HG02938 (cell line): ENCODE results near the gene CD37.
"Not testable (repeated sequence)": the region's sequence is repeated elsewhere in the genome, so short reads cannot be mapped to it uniquely, and the experiment has no call there.

Experiments used
- ATAC-seq: cut with Tn5 transposase; IDR thresholded peaks from one replicate; pipeline ENCODE4 v1.9.1; 2021; ENCODE audit warnings: mild to moderate bottlenecking, moderate library complexity; ENCODE audit not compliant: unreplicated experiment

CD37 gene

GRCh38 chr19:49328741-49329140, 6.5 kb upstream of the CD37 start:
- no peak for ATAC-seq

- ATAC-seq: not testable (repeated sequence)
These were observed 4.0 kb upstream of the CD37 start for GRCh38 chr19:49331187-49331586.

- peak; percentile 54 for ATAC-seq
These were observed 3.6 kb upstream of the CD37 start for GRCh38 chr19:49331616-49332055.

GRCh38 chr19:49332691-49333417, 2.4 kb upstream of the CD37 start:
- not testable (repeated sequence) for ATAC-seq

- no peak for ATAC-seq
These were observed 1.8 kb upstream of the CD37 start for GRCh38 chr19:49333418-49333805.

- peak; percentile 28 for ATAC-seq
These were observed 1.4 kb upstream of the CD37 start for GRCh38 chr19:49333811-49334288.

- ATAC-seq: no peak
These were observed 727 bp downstream of the CD37 start for GRCh38 chr19:49335784-49336481.

DNA sequence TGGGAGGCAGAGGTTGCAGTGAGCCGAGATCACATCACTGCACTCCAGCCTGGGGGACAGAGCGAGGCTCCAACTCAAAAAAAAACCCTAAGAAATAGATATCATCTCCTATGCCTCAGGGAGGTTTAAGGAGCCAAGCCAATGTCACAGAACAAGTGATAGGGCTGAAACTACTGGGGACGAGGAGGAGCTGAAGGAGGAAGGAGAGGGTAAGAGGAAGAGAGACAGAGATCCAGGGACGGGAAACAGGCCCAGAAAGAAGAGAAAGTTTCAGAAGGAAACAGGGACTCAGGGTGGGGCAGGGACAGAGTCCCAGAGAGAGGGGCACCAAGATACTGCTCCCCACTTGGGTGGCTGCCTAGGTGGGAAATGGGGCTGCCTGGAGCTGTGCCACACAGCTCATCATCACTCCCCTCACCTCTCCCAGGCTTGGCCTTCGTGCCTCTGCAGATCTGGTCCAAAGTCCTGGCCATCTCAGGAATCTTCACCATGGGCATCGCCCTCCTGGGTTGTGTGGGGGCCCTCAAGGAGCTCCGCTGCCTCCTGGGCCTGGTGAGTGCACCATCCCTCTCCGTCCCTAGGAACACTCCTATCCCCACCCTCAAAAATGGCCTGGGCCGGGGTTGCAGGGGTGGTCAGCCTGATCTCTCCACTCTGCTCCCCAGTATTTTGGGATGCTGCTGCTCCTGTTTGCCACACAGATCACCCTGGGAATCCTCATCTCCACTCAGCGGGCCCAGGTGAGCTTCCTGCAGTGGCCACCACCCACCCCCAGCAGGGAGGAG, 1.5 kb downstream of the CD37 start:
- no peak for ATAC-seq

- ATAC-seq: no peak
These were observed 2.2 kb downstream of the CD37 start for GRCh38 chr19:49337267-49338022.

DNA sequence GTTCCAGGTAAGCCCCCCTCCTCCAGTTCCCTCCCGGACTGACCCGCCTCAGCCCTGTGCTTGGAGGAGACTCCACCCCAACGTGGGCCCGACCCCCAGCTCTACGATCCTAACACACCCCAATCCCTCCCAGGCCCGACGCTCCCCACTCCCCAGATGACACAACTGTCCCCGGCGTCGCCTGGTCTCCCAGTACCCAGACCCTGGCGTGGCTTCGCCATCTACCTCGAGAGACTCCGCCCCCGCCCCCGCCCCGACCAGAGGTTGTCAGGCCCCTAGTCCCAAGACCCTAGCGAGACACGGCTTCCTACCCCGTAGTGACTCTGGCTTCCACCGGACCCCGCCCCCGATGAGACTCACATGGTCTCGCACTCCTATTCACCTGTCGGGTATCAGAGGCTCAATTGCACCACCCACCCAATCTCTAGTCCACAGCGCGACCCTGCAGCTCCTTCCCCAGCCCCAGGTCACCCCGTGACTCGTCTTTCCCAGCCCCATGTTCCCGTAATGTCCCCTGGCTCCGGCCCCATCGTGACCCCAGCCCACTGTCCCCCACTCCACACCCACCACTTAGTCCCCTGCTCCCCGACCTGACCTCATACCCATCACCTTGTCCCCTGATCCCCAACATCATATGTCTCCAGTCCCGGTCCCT, 2.9 kb downstream of the CD37 start:
- no peak for ATAC-seq

- ATAC-seq: no peak
These were observed 3.6 kb downstream of the CD37 start for GRCh38 chr19:49338691-49339300.

DNA sequence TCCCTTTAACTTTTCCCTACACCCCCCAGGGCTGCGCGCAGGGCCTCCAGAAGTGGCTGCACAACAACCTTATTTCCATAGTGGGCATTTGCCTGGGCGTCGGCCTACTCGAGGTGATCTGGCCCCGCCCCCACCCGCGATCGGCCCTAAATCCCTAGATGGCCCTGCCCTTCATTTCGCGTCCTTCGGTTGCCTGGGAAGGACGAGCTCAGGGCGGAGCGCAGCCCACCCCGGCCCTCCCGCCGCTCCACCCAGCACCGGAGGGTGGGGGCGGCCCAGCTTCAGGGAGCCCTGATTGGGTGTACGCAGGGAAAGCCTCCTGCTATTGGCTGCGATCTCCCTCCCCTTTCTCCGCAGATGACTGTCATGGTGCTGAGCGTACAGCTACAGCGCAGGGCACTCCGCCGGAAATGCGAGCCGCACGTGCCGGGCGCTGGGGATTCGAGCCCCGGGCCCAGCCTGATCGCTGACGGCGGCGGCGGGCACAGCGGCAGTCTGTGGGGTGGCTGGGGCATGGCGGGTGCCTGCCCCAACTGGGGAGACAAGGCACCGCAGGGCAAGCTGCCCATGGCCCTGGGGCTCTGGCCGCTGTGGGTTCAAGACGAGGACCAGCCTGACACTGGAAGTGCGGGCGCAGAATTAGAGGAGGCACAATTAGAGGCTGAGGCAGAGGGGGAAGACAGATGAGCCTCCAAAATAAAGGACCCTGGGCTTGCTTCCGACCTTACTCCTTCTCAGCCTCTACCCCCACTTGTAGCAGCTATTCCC, 4.3 kb downstream of the CD37 start:
- ATAC-seq: no peak

GRCh38 chr19:49340069-49340864, 5.1 kb downstream of the CD37 start:
- ATAC-seq: peak; percentile 61

- no peak for ATAC-seq
These were observed 5.9 kb downstream of the CD37 start for GRCh38 chr19:49340865-49341718.

GRCh38 chr19:49342291-49342721, 7.1 kb downstream of the CD37 start:
- no peak for ATAC-seq

- ATAC-seq: no peak
These were observed 7.9 kb downstream of the CD37 start for GRCh38 chr19:49343123-49343522.
